ENCODE data around the gene OXSM.
A peak's percentile ranks its signal among the peaks of the same experiment; 100 is the strongest.

The OXSM gene

GRCh38 chr3:25804676-25805075 is 14.8 kb downstream of the OXSM start:
- no peak for DNase-seq

GRCh38 chr3:25812644-25813043 is 22.8 kb downstream of the OXSM start:
- no peak for DNase-seq

- no peak for DNase-seq
These were observed 27.2 kb downstream of the OXSM start for GRCh38 chr3:25817107-25817506.

GRCh38 chr3:25817638-25818037 is 27.7 kb downstream of the OXSM start:
- DNase-seq = no peak

GRCh38 chr3:25818335-25818734 is 28.4 kb downstream of the OXSM start:
- DNase-seq = no peak

- peak; percentile 81 for DNase-seq
These were observed 30.5 kb downstream of the OXSM start for GRCh38 chr3:25820366-25820765.

- DNase-seq = no peak
These were observed 31.1 kb downstream of the OXSM start for GRCh38 chr3:25820816-25821486.

- DNase-seq = no peak
These were observed 32.1 kb downstream of the OXSM start for GRCh38 chr3:25821746-25822573.

GRCh38 chr3:25823314-25823713 is 33.4 kb downstream of the OXSM start:
- DNase-seq = no peak

GRCh38 chr3:25826510-25826909 is 36.6 kb downstream of the OXSM start:
- no peak for DNase-seq

- DNase-seq = no peak
These were observed 40.7 kb downstream of the OXSM start for GRCh38 chr3:25830373-25831280.

- no peak for DNase-seq
These were observed 41.7 kb downstream of the OXSM start for GRCh38 chr3:25831578-25831977.

- DNase-seq = no peak
These were observed 44.5 kb downstream of the OXSM start for GRCh38 chr3:25834346-25834745.

- DNase-seq = no peak
These were observed 46.7 kb downstream of the OXSM start for GRCh38 chr3:25836579-25836978.

GRCh38 chr3:25837038-25837437 is 47.1 kb downstream of the OXSM start:
- DNase-seq = no peak

GRCh38 chr3:25840099-25840498 is 50.2 kb downstream of the OXSM start:
- DNase-seq = no peak

GRCh38 chr3:25843332-25843731 is 53.4 kb downstream of the OXSM start:
- DNase-seq = no peak

Data from T1000 (cell line).